Fibroblast of upper back skin (primary cell): Measurements from ENCODE around the gene CWF19L1.
"Not testable (repeated sequence)": the region's sequence is repeated elsewhere in the genome, so short reads cannot be mapped to it uniquely, and the experiment has no call there.

Experiments used
- DNase-seq: peaks from one replicate; pipeline ENCODE4 v3.0.0-alpha.2; 2013

CWF19L1 gene

GRCh38 chr10:100267239-100268104 lies at the start of gene CWF19L1:
Gene CWF19L1 (minus strand): TSS chr10:100267638. CDS start chr10:100267593, 45 bp downstream.
- DNase-seq: peak; percentile 87

DNA sequence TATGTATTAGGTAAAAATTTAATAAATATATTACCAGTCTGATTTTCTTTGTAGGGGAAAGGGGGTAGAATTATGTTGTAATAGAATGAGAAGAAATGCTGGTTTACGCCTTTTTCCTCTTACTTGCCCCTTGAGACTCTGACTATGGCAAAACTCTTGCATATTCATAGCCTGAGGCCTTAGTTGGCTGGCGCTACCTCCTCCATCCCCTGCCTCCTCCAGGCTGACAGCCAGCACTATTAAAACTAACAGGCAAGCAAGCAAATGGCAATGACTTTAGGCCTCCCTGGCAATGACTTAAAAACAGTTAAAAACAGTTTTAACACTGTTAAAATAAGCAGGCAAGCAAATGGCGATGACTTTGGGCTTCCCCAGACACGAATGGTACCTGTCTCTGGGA lies 48.2 kb upstream of the CWF19L1 start:
- no peak for DNase-seq

- no peak for DNase-seq
Measured at GRCh38 chr10:100311298-100311697, 43.9 kb upstream of the CWF19L1 start.

- DNase-seq: peak; percentile 37
Measured at GRCh38 chr10:100307684-100308083, 40.2 kb upstream of the CWF19L1 start.

- no peak for DNase-seq
Measured at GRCh38 chr10:100306861-100307260, 39.4 kb upstream of the CWF19L1 start.

DNA sequence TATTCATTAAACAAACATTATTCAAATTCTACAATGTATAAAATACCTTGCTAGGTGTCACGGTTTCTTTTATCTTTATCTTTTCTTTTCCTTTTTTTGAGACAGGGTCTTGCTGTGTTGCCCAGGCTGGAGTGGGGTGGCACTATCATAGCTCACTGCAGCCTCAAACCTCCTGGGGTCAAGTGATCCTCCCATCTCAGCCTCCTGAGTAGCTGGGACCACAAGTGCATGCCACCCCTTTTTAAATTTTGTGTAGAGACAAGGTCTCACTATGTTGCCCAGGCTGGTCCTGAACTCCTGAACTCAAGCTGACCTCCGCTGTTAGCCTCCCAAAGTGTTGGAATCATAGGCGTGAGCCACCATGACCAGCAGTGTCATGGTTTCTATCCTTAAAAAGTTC lies 37.0 kb upstream of the CWF19L1 start:
- DNase-seq: no peak

DNA sequence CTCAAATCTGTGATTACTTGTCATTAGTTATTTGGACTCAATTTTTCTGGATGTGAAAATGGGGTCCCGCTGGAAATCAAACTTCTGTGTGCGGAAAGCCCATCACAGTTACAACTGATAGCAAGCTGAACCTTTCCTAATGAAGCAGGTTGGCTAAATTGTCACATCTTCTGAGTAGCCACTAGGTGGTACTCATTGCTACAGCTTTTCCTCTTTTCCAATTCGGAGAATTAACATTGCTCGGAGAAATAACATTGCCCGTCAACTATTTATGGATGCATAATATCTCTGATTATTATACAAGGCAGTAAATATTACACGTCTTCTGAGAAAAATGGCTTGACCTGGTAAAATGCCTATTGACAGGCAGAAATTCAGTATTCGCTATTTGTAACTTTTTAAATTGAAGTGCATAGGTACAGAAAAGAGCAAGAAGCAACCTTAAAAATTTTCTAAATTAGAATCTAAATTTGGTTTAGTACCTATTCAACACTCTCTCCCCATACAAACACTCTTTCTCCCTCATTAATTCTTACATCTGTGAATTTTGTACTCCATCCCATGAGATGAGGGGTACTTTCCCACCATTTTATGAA lies 36.4 kb upstream of the CWF19L1 start:
- peak; percentile 15 for DNase-seq

- not testable (repeated sequence) for DNase-seq
Measured at GRCh38 chr10:100301123-100301522, 33.7 kb upstream of the CWF19L1 start.

GRCh38 chr10:100297242-100297641 lies 29.8 kb upstream of the CWF19L1 start:
- no peak for DNase-seq

DNA sequence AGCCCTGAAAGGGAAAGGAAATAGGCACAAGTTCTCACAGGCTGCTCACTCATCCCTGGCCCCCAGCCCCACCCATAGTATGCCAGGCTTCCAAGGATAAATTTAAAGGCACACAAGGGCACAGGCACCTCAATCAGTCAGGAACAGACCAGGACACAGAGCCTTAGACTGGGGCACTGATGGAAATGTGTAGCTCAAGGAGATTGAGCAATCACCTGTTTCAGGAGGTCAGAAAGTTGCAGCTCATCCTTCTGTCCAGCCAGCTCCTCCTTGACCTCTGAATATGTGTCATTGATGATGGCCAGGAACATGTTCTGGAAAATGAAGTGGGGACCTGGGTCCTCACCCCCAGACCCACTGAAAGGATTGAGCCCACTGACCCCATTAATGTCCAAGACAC lies 25.6 kb upstream of the CWF19L1 start:
- no peak for DNase-seq

DNA sequence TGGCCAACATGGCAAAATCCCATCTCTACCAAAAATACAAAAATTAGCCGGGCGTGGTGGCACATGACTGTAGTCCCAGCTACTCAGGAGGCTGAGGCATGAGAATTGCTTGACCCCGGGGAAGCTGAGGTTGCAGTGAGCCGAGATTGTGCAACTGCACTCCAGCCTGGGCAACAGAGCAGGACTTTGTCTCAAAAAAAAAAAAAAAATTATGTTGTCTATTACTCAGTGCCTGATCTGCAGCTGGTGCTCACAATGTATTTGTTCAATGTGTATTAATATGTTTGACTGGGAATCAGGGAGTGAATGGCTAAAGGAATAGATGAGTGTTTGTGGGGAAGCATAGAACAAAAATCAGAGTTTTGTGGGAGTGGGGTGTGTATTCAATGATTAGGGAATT lies 24.9 kb upstream of the CWF19L1 start:
- DNase-seq: not testable (repeated sequence)

GRCh38 chr10:100291356-100291755 lies 23.9 kb upstream of the CWF19L1 start:
- no peak for DNase-seq

- no peak for DNase-seq
Measured at GRCh38 chr10:100289641-100290040, 22.2 kb upstream of the CWF19L1 start.

- DNase-seq: no peak
Measured at GRCh38 chr10:100288196-100288595, 20.8 kb upstream of the CWF19L1 start.

GRCh38 chr10:100287756-100288155 lies 20.3 kb upstream of the CWF19L1 start:
- no peak for DNase-seq

DNA sequence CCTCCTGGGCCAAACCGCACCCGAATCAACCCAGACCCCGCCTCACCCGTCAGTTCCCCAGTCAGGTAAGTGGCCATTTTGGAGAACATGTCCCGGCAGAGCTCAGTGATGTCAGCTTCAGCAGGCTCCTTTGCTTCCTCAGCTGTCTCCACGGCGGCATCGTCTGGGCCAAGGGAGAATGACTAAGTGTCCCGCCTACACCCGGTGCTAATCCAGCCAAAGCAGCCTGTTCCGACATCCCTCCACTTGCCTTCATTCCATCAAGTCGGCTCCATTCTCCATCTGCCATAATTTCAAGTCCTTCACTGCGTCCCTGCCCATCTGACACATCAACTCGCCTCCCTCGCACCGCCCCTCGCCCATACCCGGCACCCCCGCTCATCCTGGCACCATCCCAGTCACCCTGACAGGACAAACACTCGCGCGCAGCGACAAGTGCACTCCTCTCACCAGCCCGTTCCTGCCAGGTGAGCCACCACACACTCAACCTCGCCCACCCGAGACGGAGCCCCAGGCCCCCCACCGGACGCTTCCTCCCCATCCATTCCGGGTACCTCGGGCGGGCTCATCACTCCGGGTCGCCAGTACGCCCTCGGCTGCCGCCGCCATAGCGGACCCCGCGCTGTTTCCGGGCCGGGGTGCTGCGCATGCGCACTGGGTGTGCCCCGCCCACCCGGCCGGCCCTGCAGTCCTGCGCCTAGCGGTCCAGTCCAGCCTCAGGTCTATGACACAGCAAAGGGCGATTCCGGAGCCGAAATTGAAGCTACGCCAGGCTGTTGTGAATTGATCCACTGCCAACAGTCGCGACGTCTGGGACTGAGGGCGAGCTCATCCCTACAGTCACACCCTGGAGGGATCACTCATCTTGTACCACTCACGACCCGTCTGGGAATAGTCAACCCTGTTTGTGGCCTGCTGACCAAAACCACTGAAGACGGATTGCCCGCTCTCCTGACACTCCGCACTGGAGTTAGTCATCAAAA lies 18.9 kb upstream of the CWF19L1 start, which contains the start of gene BLOC1S2:
BLOC1S2 (minus strand) TSS at position 630 of the 983 bp plus-strand sequence; CDS start at position 609, 21 bp downstream.
- peak; percentile 83 for DNase-seq

DNA sequence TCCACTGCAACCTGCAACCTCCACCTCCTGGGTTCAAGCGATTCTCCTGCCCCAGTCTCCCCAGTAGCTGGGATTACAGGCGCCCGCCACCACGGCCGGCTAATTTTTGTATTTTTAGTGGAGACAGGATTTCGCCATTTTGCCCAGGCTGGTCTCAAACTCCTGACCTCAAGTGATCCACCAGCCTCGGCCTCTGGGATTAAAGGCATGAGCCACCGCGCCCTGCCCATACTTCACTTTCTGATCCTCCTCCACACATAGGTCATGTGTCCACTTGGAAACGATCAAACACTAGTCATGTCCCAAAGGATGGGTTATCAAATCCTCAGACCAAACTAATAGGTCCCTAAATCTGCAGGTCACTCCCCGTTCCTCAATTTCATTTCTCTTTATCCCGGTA lies 17.9 kb upstream of the CWF19L1 start:
- not testable (repeated sequence) for DNase-seq

DNA sequence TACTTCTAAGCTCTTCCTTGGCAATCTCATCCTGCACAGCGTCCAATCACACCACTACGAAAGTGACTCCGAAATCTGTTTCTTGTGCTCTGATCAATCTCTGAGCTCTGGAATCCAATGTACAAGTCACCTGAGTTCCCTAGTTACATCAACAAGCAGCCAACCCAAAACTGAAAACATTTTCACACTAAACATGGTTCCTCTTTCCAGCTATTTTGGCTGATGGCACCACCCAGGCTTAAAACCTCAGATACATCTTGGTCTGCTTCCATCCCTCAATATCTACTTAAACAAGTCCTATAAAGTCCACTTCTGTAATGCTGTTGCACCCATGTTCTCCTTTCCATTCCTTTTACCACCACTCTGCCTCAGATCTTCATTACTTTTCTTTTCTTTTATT lies 15.5 kb upstream of the CWF19L1 start:
- no peak for DNase-seq

DNA sequence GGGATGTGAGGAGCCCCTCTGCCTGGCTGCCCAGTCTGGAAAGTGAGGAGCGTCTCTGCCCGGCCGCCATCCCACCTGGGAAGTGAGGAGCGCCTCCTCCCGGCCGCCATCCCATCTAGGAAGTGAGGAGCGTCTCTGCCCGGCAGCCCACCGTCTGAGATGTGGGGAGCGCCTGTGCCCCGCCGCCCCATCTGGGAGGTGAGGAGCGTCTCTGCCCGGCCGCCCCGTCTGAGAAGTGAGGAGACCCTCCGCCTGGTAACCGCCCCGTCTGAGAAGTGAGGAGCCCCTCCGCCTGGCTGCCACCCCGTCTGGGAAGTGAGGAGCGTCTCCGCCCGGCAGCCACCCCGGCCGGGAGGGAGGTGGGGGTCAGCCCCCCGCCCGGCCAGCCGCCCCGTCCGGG lies 9.5 kb upstream of the CWF19L1 start:
- not testable (repeated sequence) for DNase-seq

- DNase-seq: no peak
Measured at GRCh38 chr10:100265821-100266485, 1.5 kb downstream of the CWF19L1 start.

GRCh38 chr10:100254191-100254590 lies 13.2 kb downstream of the CWF19L1 start:
- DNase-seq: no peak

DNA sequence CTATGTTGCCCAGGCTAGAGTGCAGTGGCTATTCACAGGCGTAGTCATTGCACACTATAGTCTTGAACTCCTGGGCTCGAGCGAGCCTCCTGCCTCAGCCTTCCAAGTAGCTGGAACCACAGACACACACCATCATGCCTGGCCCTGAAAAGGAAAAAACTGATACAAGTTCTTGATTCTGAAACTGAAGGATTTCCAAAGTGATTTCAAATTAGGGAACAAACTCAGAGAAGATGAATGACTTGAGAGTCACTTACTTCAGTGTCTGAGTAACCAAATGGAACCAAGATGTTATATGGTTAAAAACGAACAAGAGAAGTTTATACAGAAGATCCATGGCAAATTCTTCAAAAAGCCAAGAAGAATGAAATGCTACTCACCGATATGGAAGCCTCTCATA lies 14.4 kb downstream of the CWF19L1 start:
- DNase-seq: no peak
